HG03066 (cell line): ENCODE results near the gene MARCOL.

ENCODE experiments used
- ATAC-seq: cut with Tn5 transposase; IDR thresholded peaks from one replicate; pipeline ENCODE4 v1.9.1; 2021; ENCODE audit warnings: low read depth; ENCODE audit not compliant: unreplicated experiment

Gene MARCOL

GRCh38 chr5:148238418-148238794 lies at the start of gene MARCOL:
TSS of gene MARCOL (plus strand) at chr5:148238525. CDS start at chr5:148238598, 73 bp downstream.
- ATAC-seq, result no peak

DNA sequence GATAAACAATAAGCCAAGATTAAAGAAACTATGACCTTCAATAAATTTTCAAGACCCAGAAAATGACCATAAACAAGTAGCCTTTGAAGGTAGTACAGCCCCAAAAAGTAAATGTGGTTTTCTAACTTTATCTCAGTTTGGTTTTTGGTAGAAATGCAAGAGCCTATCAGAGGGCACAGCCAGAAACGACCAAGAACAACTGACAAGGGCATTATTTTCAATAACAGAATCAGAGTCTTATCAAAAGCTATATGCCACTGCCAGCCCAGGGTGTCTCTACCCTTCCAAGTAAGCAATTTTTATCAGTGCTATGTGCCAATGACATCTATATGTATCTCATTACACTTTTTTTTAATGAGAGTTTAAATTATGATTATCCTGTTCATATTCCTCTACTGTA lies 47.3 kb upstream of the MARCOL start:
- ATAC-seq, result no peak

GRCh38 chr5:148193202-148193601 lies 45.1 kb upstream of the MARCOL start:
- ATAC-seq, result no peak

- ATAC-seq, result no peak
Measured at GRCh38 chr5:148201151-148201550, 37.2 kb upstream of the MARCOL start.

- ATAC-seq, result no peak
Measured at GRCh38 chr5:148202531-148203203, 35.7 kb upstream of the MARCOL start, which contains the start of gene SPINK6. TSS of gene SPINK6 (plus strand) at chr5:148203042. CDS start at chr5:148203097, 55 bp downstream.

- no peak for ATAC-seq
Measured at GRCh38 chr5:148205044-148205806, 33.1 kb upstream of the MARCOL start.

GRCh38 chr5:148205865-148206264 lies 32.5 kb upstream of the MARCOL start:
- ATAC-seq, result no peak

DNA sequence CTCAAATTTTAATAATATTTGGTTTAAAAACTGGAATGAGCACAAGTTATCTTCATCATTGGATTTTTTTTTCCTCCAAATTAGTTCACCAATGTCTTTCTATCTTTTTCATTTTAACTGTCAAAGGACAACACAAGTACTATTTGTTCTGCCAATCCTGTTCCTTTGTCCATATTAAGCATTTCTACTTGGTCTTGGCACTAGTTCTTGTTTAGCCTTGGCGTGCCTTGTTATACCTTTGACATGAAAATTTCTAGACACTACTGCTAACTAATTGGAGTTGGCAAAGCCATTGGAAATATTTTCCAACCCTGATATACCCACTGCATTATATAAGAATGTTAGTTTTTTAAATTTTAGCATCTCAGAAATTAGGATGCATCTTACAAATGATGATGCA lies 31.7 kb upstream of the MARCOL start:
- no peak for ATAC-seq

DNA sequence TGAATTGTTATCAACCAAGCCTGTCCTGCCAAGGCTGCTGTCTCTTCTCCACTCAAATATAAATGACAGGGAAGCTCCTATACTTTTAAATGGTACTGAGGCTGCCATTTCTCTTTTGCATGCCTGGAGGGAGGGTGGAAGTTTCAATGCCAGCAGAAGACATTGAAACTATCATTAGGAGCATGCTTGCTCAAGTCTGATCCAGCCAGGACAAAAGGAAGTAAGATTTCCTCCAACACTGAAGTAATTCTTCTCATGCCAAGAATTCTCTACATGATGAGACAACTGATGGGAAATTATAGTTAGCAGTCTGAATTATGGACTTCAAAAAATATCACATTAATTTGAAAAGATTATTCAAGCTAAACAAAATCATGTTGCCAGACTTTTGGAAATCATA lies 30.1 kb upstream of the MARCOL start:
- ATAC-seq, result no peak

GRCh38 chr5:148209151-148209770 lies 29.1 kb upstream of the MARCOL start:
- ATAC-seq, result no peak

- no peak for ATAC-seq
Measured at GRCh38 chr5:148214665-148215185, 23.6 kb upstream of the MARCOL start.

- no peak for ATAC-seq
Measured at GRCh38 chr5:148221508-148221907, 16.8 kb upstream of the MARCOL start.

DNA sequence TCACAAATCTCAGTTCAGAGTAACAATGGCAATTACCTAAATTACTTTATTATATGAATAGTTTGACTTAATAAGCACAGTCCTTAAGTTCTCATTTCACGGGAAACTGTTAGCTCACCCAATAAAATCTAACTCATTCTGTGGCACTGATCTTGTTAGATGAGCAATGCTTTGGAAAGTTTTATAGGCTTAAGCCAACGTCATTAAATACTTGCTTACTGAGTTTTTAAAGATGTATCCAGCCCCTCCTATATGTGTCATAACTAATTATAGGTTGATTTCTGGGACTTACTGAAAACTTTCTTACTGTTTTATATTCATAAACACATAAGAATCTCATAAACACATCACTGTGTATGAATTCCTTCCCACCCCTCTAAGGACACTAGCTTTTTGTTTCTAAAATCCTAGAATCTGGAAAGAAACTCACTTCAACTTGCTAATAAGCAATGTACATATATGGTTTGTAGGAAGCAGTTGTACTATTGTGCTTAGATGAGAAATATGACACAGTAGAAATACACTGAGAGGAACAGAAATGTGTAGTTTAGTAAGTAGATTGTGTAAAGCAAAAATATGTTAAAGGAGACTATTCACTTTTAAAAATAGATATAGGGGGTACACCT lies 14.1 kb upstream of the MARCOL start:
- no peak for ATAC-seq

DNA sequence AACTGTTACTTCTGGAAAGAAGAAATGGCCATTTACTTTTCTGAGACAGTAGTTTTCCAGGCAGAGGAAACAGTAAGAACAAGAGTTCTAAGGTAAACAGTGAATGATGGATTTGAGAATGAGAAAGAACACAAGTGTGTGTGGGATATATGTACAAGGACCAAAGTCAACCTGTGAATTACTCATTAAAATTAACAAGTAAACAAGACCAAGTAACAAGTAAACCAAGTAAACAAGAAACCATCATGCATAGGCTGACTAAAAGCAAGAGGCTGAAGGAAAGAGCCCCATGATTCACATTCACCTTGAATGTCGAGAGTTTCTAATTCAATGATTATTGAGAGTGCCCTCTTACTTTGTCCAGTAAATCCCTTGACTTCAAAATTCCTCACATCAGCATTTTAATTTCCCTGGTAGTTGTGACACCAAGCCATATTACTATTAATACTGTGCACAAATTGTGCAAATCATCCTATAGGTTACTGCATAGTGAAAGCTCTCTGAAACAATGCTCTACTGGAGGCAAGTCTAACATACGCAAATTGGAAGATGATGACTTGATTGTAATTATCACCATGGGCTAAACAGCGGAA lies 9.8 kb upstream of the MARCOL start:
- ATAC-seq, result no peak

- no peak for ATAC-seq
Measured at GRCh38 chr5:148229840-148230239, 8.5 kb upstream of the MARCOL start.

GRCh38 chr5:148230240-148230639 lies 8.1 kb upstream of the MARCOL start:
- no peak for ATAC-seq

DNA sequence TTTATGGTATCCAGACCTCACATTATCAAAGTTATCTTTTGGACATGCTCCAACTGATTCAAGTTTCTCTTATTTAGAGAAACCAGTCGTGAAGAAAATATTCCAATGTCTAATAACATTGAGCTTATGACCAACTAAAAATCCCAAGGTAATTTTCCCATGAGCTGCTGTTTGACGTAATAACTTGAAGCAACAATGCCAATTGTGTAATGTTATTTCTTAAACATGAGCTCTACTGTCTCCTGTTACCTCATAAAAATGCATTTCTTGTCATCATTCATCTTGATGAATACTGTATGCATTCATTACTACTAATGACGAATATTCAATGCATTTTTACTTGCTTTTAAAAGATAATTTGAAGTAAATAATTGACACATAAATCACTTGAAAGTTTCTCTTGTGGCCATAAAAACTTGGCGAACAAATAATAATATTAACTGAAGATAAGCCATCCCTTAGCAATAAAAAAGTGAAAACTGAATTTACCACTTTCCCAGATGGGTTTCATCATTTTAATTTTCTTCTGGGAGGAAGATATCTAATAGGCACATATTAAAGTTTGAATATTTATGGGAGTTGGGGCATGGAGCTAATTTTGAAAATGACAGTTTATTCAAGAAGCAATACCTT lies 424 bp upstream of the MARCOL start:
- ATAC-seq, result no peak

GRCh38 chr5:148248894-148249293 lies 10.6 kb downstream of the MARCOL start:
- no peak for ATAC-seq

DNA sequence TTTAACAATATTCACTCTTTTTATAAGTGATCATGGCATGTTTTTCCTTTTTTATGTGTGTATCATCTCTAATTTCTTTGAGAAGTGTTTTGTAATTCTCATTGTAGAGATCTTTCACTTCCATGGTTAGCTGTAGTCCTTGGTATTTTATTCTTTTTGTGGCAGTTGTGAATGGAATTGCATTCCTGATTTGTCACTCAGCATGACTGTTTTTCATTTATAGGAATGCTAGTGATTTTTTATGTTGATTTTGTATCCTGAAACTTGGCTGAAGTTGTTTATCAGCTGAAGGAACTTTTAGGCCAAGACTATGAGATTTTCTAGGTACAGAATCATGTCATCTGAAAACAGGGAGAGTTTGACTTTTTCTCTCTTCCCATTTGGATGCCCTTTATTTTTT lies 17.1 kb downstream of the MARCOL start:
- ATAC-seq, result no peak

GRCh38 chr5:148259288-148259687 lies 21.0 kb downstream of the MARCOL start:
- ATAC-seq, result no peak
